CD4-positive, CD25-positive, alpha-beta regulatory T cell (primary cell): Measurements from ENCODE around the gene PSMD1. TPM values are rescaled to one million over a fixed set of nuclear protein-coding genes. Genes with fewer than 3 reads are reported as not detected.

Source experiments
- ATAC-seq, 2 donors: fragments of 150-1000 bp; cut with Tn5 transposase; one replicate each; pipeline ENCODE4 v1.10.0; 2021; ENCODE audit warnings: low read depth in 2 of 2, moderate number of reproducible peaks in 2 of 2, moderate library complexity in 1 of 2
- DNase-seq, 3 donors: peaks; one replicate each; pipeline versions ENCODE4 v3.0.0 to v3.0.0-alpha.2; 2012 to 2022; ENCODE audit warnings: mixed read lengths in 1 of 3
- H3K27ac ChIP-seq: one replicate; pipeline ENCODE4 v1.7.0; 2013; ENCODE audit warnings: mild to moderate bottlenecking, low read length; ENCODE audit not compliant: insufficient read depth, poor library complexity, severe bottlenecking
- H3K27me3 ChIP-seq: one replicate; pipeline ENCODE4 v1.7.0; 2013; ENCODE audit warnings: low read length; ENCODE audit not compliant: control insufficient read depth, insufficient read depth
- H3K36me3 ChIP-seq: one replicate; pipeline ENCODE4 v1.7.0; 2013; ENCODE audit warnings: mild to moderate bottlenecking, low read length, moderate library complexity; ENCODE audit not compliant: control insufficient read depth, insufficient read depth
- H3K4me1 ChIP-seq: 2 replicates; pipeline ENCODE4 v1.7.0; 2013; ENCODE audit warnings: mild to moderate bottlenecking, low read length; ENCODE audit not compliant: insufficient read depth, control insufficient read depth, poor library complexity, severe bottlenecking
- H3K4me3 ChIP-seq: one replicate; pipeline ENCODE4 v1.7.0; 2013; ENCODE audit warnings: low read depth, mild to moderate bottlenecking, low read length, moderate library complexity
- H3K9me3 ChIP-seq, 2 experiments: 1 replicate in 1 of 2; 2 replicates in 1 of 2; pipeline ENCODE4 v1.7.0; 2013; ENCODE audit warnings: low read length in 2 of 2, mild to moderate bottlenecking in 1 of 2, moderate library complexity in 1 of 2; ENCODE audit not compliant: control insufficient read depth in 2 of 2
- H3K27ac Mint-ChIP-seq, 3 donors: one replicate each; pipeline ENCODE4 v1.8.0; 2020 to 2022; ENCODE audit warnings: mild to moderate bottlenecking in 3 of 3, mixed read lengths in 3 of 3, moderate library complexity in 2 of 3
- H3K27me3 Mint-ChIP-seq: one replicate; pipeline ENCODE4 v1.8.0; 2022; ENCODE audit warnings: mild to moderate bottlenecking, mixed read lengths
- H3K36me3 Mint-ChIP-seq: one replicate; pipeline ENCODE4 v1.8.0; 2020; ENCODE audit warnings: mixed read lengths
- H3K4me1 Mint-ChIP-seq, 4 donors: one replicate each; pipeline ENCODE4 v1.8.0; 2020 to 2022; ENCODE audit warnings: mixed read lengths in 4 of 4, mild to moderate bottlenecking in 1 of 4
- H3K4me3 Mint-ChIP-seq, 4 donors: one replicate each; pipeline ENCODE4 v1.8.0; 2020 to 2022; ENCODE audit warnings: mild to moderate bottlenecking in 4 of 4, mixed read lengths in 4 of 4, moderate library complexity in 3 of 4
- H3K9me3 Mint-ChIP-seq, 7 donors: one replicate each; pipeline ENCODE4 v1.8.0; 2020 to 2022; ENCODE audit warnings: mixed read lengths in 7 of 7, mild to moderate bottlenecking in 3 of 7, moderate library complexity in 2 of 7
- polyA plus RNA-seq, 4 donors: library from polyadenylated mRNA; unstranded; fragments of 300-500 nt; fragmentation: Illumina TruSeq; gene quantifications; one replicate each; pipeline ENCODE4 v1.2.3, GENCODE V29; 2021
- total RNA-seq: library from RNA; stranded (reverse); gene quantifications from one replicate; pipeline ENCODE4 v1.2.3, GENCODE V29; 2022

The PSMD1 gene
- total and polyA plus RNA-seq, 5 donors from 2014 or later = 45.0 to 70.7 (median 61.5) TPM

DNA sequence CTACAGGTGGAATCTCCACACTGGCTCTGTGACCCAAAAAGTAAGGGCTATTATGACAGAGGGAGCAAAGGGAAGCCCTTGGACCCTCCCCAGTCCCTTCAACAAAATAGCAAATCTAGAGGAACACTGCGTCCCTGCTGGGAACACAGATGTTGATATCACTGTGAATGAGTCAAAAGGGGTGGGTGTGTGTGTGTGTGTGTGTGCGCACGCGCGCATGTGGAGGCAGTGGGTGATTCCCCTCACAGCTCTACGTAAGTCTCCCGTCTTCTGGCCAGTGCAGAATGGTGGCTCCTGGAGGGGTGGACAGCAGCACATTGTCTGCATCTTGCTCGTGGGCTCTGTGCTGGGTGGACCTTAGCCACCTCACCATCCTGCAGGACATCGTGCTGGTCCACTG lies 27.1 kb upstream of the PSMD1 start:
- Histone ChIP-seq H3K4me1 (no peaks in the 10 kb centered on the region), H3K27ac (no peak overlapping the region), H3K4me3 (no peak overlapping the region), H3K9me3 (no peaks in the 10 kb centered on the region), H3K27me3 (peaks cover 5% of the 10 kb centered on the region), H3K36me3 (no peaks in the 10 kb centered on the region)
- DNase-seq = no peak
- Mint-ChIP-seq H3K9me3 (peaks cover 0 to 2% (median 0%) of the 10 kb centered on the region in 7 donors), H3K4me1 (no peaks in the 10 kb centered on the region), H3K4me3 (no peak overlapping the region), H3K27me3 (peaks cover 62% of the 10 kb centered on the region), H3K27ac (no peak overlapping the region), H3K36me3 (no peaks in the 10 kb centered on the region)
- ATAC-seq = no peak

DNA sequence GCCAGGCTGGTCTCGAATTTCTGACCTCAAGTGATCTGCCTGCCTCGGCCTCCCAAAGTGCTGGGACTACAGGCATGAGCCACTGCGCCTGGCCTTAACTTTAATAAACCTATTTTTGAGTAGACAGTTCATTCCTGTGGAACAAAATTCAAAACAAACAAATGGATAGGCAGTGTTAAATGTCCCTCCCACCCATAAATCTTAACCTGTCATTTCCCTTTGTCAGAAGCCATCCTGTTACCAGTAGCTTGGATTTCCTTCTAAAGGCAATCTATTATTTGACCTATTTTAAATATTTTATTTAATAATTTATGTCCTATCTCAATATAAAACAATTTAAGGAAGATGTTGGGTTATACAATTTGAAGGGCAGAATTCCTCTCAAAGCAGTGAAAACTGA lies 25.9 kb upstream of the PSMD1 start:
- Histone ChIP-seq H3K4me3 (no peak overlapping the region), H3K27ac (no peak overlapping the region), H3K36me3 (no peaks in the 10 kb centered on the region), H3K27me3 (peaks cover 5% of the 10 kb centered on the region), H3K4me1 (no peaks in the 10 kb centered on the region), H3K9me3 (no peaks in the 10 kb centered on the region)
- ATAC-seq (no peak), DNase-seq (no peak)
- Mint-ChIP-seq H3K9me3 (peaks cover 0 to 2% (median 0%) of the 10 kb centered on the region in 7 donors), H3K27me3 (peaks cover 71% of the 10 kb centered on the region), H3K4me3 (no peak overlapping the region), H3K4me1 (no peaks in the 10 kb centered on the region), H3K36me3 (no peaks in the 10 kb centered on the region), H3K27ac (no peak overlapping the region)

DNA sequence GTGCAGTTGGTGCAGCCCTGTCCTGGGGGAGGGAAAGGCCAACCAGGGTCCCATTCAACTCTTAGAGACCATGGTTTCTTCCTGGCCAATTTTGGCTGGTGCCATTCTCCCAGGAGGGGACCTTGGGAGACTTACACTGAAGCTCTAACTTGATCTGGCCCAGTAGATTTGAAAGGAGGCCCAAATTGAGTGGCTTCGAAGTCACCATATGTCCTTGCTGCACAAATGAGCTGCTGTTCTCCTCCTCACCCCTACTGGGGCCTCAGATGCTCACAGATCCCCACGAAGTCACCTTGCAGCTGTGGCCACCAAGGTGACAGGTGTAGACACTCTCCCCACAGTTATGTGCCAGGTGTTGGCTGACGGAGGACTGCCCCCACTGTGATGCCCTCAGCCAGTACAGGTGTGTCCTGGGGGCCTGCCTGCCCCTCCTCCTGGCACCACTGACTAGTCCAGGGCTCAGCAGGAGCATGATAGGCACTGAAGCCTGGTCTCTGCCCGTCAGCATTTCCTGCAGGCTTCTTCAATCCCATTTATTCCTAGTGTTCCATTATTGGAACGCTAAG lies 24.0 kb upstream of the PSMD1 start:
- H3K4me3 Mint-ChIP-seq = no peak overlapping the region
- no peak overlapping the region for H3K4me3 ChIP-seq
- peak overlapping the region in 1 of 3 donors; percentile 45 for H3K27ac Mint-ChIP-seq
- H3K36me3 Mint-ChIP-seq = no peaks in the 10 kb centered on the region
- H3K4me1 ChIP-seq = peaks cover 3% of the 10 kb centered on the region
- no peak overlapping the region for H3K27ac ChIP-seq
- DNase-seq (no peak), ATAC-seq (no peak)
- H3K36me3 ChIP-seq = no peaks in the 10 kb centered on the region
- peaks cover 69% of the 10 kb centered on the region for H3K27me3 Mint-ChIP-seq
- H3K4me1 Mint-ChIP-seq = peaks cover 0 to 5% (median 0%) of the 10 kb centered on the region in 4 donors
- H3K9me3 Mint-ChIP-seq = peaks cover 0 to 2% (median 0%) of the 10 kb centered on the region in 7 donors
- H3K9me3 ChIP-seq = no peaks in the 10 kb centered on the region
- peaks cover 12% of the 10 kb centered on the region for H3K27me3 ChIP-seq

DNA sequence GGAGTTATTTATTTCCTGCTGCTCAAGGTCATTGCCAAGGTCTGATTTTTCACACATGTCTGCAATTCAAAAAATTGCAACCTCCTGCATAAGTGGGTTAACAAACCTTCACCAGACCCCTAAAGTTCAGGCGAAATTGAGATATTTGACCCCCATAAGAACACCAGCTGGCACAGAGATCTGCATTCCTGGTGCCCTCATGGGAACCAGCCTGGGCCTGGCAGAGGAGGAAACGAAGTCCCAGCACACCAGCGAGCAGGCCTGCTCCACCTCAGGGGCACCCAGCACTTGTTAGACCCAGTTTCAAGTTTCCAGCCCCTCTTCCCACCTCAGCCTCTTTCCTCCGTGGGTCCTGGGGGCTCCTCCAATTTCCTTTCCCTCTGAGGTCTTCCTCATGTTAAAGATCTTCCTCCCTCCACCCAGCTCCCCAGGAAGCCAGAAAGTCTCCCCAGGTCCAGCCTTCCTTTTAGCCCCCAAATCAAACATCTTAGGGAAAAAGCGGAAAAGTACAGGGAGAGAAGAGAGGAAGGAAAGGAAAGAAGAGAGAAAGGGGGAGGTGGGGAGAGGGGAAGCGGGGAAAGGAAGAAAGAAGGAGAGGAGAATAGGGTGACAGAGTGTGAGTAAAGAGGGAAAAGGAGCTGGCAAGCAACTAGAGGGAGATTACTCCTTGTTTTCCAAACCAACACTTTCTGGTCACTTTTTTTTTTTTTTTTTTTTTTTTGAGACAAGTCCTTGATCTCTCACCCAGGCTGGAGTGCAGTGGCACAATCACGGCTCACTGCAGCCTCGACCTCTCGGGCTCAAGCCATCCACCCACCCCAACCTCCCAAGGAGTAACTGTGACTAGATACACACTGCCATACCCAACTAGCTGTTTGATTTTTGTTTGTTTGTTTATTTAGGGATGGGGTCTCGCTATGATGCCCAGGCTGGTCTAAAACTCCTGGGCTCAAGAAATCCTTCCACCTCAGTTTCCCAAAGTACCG lies 23.2 kb upstream of the PSMD1 start:
- ATAC-seq = no peak
- H3K36me3 Mint-ChIP-seq = no peaks in the 10 kb centered on the region
- peaks cover 12% of the 10 kb centered on the region for H3K27me3 ChIP-seq
- peaks cover 69% of the 10 kb centered on the region for H3K27me3 Mint-ChIP-seq
- no peak overlapping the region for H3K4me3 Mint-ChIP-seq
- peaks cover 0 to 2% (median 0%) of the 10 kb centered on the region in 7 donors for H3K9me3 Mint-ChIP-seq
- H3K27ac ChIP-seq = no peak overlapping the region
- no peak for DNase-seq
- peak overlapping the region in 1 of 3 donors; percentile 65 for H3K27ac Mint-ChIP-seq
- H3K9me3 ChIP-seq = no peaks in the 10 kb centered on the region
- H3K4me1 ChIP-seq = peaks cover 3% of the 10 kb centered on the region
- no peaks in the 10 kb centered on the region for H3K36me3 ChIP-seq
- no peak overlapping the region for H3K4me3 ChIP-seq
- peaks cover 0 to 8% (median 0%) of the 10 kb centered on the region in 4 donors for H3K4me1 Mint-ChIP-seq

DNA sequence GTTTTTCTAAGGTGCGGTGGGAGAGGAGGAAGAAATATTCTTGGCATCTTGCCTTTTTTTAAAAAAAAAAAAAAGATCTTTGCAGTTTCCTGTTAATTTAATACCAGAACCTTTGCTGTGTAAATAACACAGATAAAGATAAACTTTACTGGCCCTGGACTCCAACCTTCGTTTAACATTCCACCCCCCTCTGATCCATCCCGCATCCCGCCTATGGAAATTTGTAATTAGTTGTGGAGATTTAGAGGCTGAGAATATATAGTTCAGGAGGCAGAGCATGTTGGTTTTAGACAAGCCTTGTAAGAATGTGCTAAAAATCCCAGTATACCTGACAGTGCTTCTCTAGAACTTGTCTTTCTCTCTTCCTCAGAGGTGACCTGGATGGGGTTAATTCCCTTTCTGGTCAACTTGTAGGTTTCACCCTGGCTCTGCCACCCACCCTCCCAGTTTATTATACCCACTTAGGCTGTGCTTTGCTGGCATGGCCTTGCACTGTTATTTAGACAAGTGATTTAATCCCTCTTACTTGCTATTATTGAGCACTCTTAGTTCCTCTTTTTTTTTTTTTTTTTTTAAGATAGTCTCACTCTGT lies 22.3 kb upstream of the PSMD1 start:
- Histone ChIP-seq H3K4me1 (peaks cover 3% of the 10 kb centered on the region), H3K4me3 (no peak overlapping the region), H3K36me3 (no peaks in the 10 kb centered on the region), H3K27ac (no peak overlapping the region), H3K9me3 (no peaks in the 10 kb centered on the region), H3K27me3 (peaks cover 16% of the 10 kb centered on the region)
- ATAC-seq (no peak), DNase-seq (no peak)
- H3K27ac Mint-ChIP-seq = no peak overlapping the region
- H3K4me1 Mint-ChIP-seq = peaks cover 0 to 11% (median 0%) of the 10 kb centered on the region in 4 donors
- H3K27me3 Mint-ChIP-seq = peaks cover 78% of the 10 kb centered on the region
- H3K36me3 Mint-ChIP-seq = no peaks in the 10 kb centered on the region
- no peak overlapping the region for H3K4me3 Mint-ChIP-seq
- H3K9me3 Mint-ChIP-seq = peaks cover 0 to 2% (median 0%) of the 10 kb centered on the region in 7 donors

DNA sequence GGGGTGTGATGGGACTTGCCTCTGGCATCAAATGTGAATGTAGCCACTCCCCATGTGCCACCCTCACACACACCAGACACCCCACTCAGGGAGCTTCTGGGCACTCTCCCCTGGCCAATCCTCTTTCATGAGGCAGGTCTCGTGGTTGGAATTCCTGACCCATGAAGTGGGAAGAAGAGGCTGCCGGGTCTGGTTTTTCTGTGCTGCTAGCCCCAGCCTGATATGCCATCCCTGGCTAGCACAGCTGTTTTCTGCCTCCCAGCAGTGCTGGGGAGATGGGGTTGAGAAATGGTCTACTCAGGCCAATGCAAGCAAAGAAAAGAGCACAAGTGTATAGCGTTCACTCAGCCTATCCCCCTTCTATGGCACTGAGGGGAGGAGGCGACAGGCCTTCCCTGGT lies 20.5 kb upstream of the PSMD1 start:
- Histone ChIP-seq H3K36me3 (no peaks in the 10 kb centered on the region), H3K27me3 (peaks cover 32% of the 10 kb centered on the region), H3K4me1 (peaks cover 3% of the 10 kb centered on the region), H3K9me3 (no peaks in the 10 kb centered on the region), H3K4me3 (no peak overlapping the region), H3K27ac (no peak overlapping the region)
- Mint-ChIP-seq H3K36me3 (no peaks in the 10 kb centered on the region), H3K9me3 (peaks cover 0 to 2% (median 0%) of the 10 kb centered on the region in 7 donors), H3K27me3 (peaks cover 87% of the 10 kb centered on the region), H3K27ac (no peak overlapping the region), H3K4me3 (no peak overlapping the region), H3K4me1 (peaks cover 0 to 11% (median 0%) of the 10 kb centered on the region in 4 donors)
- DNase-seq (no peak), ATAC-seq (no peak)

DNA sequence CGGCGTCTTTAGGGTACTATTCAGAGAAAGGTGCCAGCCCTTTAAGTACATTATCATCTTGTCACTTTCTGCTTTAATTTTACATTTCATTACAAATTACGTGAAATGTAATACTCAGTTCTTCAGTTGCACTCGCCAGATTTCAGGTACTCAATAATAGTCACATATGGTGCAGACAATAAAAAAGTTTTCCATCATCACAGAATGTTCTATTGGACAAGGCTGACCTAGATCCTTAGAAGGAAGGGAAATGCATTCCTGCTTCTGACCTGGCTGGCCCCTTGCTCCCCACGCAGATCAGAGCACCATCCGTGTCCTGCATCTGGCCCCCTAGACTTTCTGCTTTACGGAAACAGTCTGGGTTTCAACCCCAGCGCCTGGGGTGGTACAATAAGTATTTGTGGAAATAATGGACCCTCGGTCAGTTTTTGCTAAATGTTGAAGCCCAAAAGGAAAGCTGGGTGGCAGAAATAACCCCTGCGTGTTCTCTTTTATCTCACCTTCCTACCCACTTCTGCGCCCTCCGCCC lies 20.0 kb upstream of the PSMD1 start:
- Histone ChIP-seq H3K4me1 (peaks cover 3% of the 10 kb centered on the region), H3K27me3 (peaks cover 37% of the 10 kb centered on the region), H3K27ac (no peak overlapping the region), H3K4me3 (no peak overlapping the region), H3K9me3 (no peaks in the 10 kb centered on the region), H3K36me3 (no peaks in the 10 kb centered on the region)
- DNase-seq (no peak), ATAC-seq (no peak)
- H3K36me3 Mint-ChIP-seq = no peaks in the 10 kb centered on the region
- H3K4me3 Mint-ChIP-seq = peak overlapping the region in 3 of 4 donors; percentile 1 to 59 (median 16)
- peaks cover 0 to 2% (median 0%) of the 10 kb centered on the region in 7 donors for H3K9me3 Mint-ChIP-seq
- peaks cover 85% of the 10 kb centered on the region for H3K27me3 Mint-ChIP-seq
- H3K27ac Mint-ChIP-seq = no peak overlapping the region
- peaks cover 0 to 11% (median 0%) of the 10 kb centered on the region in 4 donors for H3K4me1 Mint-ChIP-seq
